Vagina (tissue), 2 donors: Measurements from ENCODE around the gene CHL1. TPM values are rescaled to one million over a fixed set of nuclear protein-coding genes. Genes with fewer than 3 reads are reported as not detected.

Experiments
- DNase-seq, 2 donors: peaks; one replicate each; pipeline ENCODE4 v3.0.0-alpha.2; 2017; ENCODE audit errors: extremely low spot score in 2 of 2
- H3K27ac ChIP-seq: fragments of 200-600 bp; sonication (generic); one replicate; pipeline ENCODE4 v1.5.1; 2019
- H3K27me3 ChIP-seq: fragments of 200-600 bp; sonication (generic); one replicate; pipeline ENCODE4 v1.5.1; 2019
- H3K36me3 ChIP-seq, 2 donors: fragments of 200-600 bp; sonication (generic); one replicate each; pipeline ENCODE4 v1.5.1; 2017 to 2019
- H3K4me1 ChIP-seq: fragments of 200-600 bp; sonication (generic); one replicate; pipeline ENCODE4 v1.5.1; 2019
- H3K4me3 ChIP-seq, 2 donors: fragments of 200-600 bp; sonication (generic); 1 replicate in 1 of 2; 2 replicates in 1 of 2; pipeline ENCODE4 v1.5.1; 2016 to 2019
- H3K9me3 ChIP-seq: fragments of 200-600 bp; sonication (generic); one replicate; pipeline ENCODE4 v1.5.1; 2019
- POLR2A ChIP-seq, 2 donors: fragments of 450-650 bp; IDR thresholded peaks; one replicate each; pipeline ENCODE4 v1.6.1; 2017; ENCODE audit warnings: antibody characterized with exemption in 2 of 2, mild to moderate bottlenecking in 2 of 2, moderate library complexity in 2 of 2
- POLR2AphosphoS5 ChIP-seq, 2 donors: sonication (generic); formaldehyde crosslinking; IDR thresholded peaks; one replicate each; pipeline ENCODE4 v1.9.0; 2017; ENCODE audit warnings: antibody characterized with exemption in 2 of 2, mild to moderate bottlenecking in 2 of 2, low read depth in 1 of 2; ENCODE audit not compliant: insufficient read depth in 1 of 2
- intact Hi-C: fragments of 100-400 bp; cut with DNase I; formaldehyde crosslinking; loops from one replicate; pipeline ENCODE4 v1.15.1; 2023
- total RNA-seq: library from RNA; depleted of rRNA; stranded (reverse); fragments of >200 nt; gene quantifications from one replicate; pipeline ENCODE4 v1.2.3, GENCODE V29; 2016
- TF ChIP-seq, protein P1 (sequence below), 3 experiments: fragments of 450-650 bp in 2 of 3; fragments of 200-600 bp in 1 of 3; sonication (generic) in 1 of 3; IDR thresholded peaks; one replicate each; pipeline ENCODE4 v1.5.1; 2017 to 2019; ENCODE audit warnings: antibody characterized with exemption in 3 of 3, mild to moderate bottlenecking in 2 of 3, moderate library complexity in 2 of 3

The CHL1 gene
- total RNA-seq, 1 donor from 2014 or later: 25.8 TPM

DNA sequence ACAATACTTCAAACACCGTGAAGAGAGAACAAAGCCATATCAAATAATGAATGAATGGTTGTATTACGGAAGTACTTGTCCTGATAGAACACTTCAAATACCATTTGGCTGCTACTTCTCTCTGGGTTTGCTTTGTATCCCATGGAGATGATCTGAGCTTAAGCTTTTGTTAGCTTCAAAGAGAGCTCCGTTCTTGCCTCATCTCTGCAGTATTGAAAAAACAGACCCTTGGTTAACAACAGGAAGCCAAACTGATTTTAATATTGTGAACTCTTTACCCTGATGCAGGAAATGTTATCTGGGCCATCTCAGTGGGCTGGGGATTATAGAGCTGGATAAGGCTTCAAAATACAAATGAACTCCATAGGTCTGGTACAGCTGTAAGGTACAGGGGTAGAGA is 101.0 kb downstream of the CHL1 start:
- H3K9me3 ChIP-seq: no peaks in the 10 kb centered on the region
- H3K27ac ChIP-seq: no peak overlapping the region
- DNase-seq: no peak
- no peaks in the 10 kb centered on the region for H3K36me3 ChIP-seq
- TF ChIP-seq, protein P1, sequence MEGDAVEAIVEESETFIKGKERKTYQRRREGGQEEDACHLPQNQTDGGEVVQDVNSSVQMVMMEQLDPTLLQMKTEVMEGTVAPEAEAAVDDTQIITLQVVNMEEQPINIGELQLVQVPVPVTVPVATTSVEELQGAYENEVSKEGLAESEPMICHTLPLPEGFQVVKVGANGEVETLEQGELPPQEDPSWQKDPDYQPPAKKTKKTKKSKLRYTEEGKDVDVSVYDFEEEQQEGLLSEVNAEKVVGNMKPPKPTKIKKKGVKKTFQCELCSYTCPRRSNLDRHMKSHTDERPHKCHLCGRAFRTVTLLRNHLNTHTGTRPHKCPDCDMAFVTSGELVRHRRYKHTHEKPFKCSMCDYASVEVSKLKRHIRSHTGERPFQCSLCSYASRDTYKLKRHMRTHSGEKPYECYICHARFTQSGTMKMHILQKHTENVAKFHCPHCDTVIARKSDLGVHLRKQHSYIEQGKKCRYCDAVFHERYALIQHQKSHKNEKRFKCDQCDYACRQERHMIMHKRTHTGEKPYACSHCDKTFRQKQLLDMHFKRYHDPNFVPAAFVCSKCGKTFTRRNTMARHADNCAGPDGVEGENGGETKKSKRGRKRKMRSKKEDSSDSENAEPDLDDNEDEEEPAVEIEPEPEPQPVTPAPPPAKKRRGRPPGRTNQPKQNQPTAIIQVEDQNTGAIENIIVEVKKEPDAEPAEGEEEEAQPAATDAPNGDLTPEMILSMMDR (IDR thresholded peaks at IDR 0.05): no peak
- TF ChIP-seq POLR2A (IDR thresholded peaks at IDR 0.05): no peak
- TF ChIP-seq POLR2AphosphoS5 (IDR thresholded peaks at IDR 0.05; ENCODE audit: insufficient read depth in 1 of 2, low read depth in 1 of 2): no peak
- H3K4me3 ChIP-seq: no peak overlapping the region
- H3K27me3 ChIP-seq: no peaks in the 10 kb centered on the region
- intact Hi-C loops: no loop called here
- no peaks in the 10 kb centered on the region for H3K4me1 ChIP-seq

DNA sequence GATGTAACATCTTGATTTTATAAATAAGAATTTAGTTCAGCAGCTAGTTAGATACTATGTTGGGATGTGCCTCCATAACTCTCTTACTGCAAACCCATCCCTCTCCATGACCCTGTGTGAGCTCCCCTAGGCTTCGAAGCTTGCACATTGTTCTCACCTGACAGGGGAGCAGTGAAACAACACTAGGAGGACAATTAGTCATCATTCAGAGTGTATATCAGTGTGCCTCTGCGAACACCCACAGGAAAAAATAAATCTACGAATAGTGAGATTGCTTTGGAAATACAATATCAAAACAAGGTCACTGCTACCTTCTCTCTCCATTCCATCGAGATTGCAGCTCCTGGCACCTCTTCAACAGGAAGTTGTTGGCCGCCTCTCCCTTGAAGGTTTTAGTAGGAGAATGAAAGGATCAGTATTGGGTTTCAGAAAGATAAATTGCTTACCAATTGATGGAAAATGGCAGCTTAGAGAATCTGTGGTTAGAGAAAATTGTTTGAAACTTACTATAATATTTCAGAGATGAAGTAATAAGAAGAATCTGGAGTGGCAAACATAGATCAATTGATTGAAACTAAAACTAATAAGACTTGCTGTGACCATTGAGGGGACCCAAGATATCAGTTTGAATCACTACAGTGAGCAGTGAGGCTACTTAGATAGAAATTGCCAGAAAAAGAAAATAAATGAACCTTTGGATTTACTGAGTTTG is 103.2 kb downstream of the CHL1 start:
- intact Hi-C loops: no loop called here
- Histone ChIP-seq H3K4me3 (no peak overlapping the region), H3K36me3 (no peaks in the 10 kb centered on the region), H3K9me3 (no peaks in the 10 kb centered on the region), H3K27me3 (no peaks in the 10 kb centered on the region), H3K27ac (no peak overlapping the region), H3K4me1 (no peaks in the 10 kb centered on the region)
- no peak for TF ChIP-seq POLR2A (IDR thresholded peaks at IDR 0.05)
- TF ChIP-seq, protein P1 (IDR thresholded peaks at IDR 0.05): no peak
- no peak for TF ChIP-seq POLR2AphosphoS5 (IDR thresholded peaks at IDR 0.05; ENCODE audit: insufficient read depth in 1 of 2, low read depth in 1 of 2)
- no peak for DNase-seq

DNA sequence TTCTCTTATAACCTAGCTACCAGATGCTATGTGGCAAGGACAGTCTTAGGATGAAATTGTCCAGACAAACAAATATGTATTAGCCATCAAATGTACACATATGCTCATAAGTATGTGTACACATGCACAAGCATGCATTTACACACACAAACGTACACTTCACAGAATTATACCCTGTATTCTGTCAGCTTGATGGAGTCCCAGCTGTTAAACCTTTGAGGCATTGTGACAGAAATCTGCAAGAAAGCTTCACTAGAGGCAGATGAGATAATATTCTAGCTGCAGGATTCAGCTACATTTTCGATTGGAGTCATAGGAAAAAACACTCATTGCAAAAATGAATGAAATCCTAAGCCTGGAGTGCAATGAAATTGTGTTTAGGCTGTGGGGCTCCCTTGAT is 110.6 kb downstream of the CHL1 start:
- no peak overlapping the region for H3K27ac ChIP-seq
- no peak overlapping the region for H3K4me3 ChIP-seq
- no peaks in the 10 kb centered on the region for H3K27me3 ChIP-seq
- H3K36me3 ChIP-seq: no peaks in the 10 kb centered on the region
- intact Hi-C loops: no loop called here
- TF ChIP-seq, protein P1 (IDR thresholded peaks at IDR 0.05): no peak
- TF ChIP-seq POLR2AphosphoS5 (IDR thresholded peaks at IDR 0.05; ENCODE audit: insufficient read depth in 1 of 2, low read depth in 1 of 2) (no peak), POLR2A (IDR thresholded peaks at IDR 0.05) (no peak)
- no peaks in the 10 kb centered on the region for H3K4me1 ChIP-seq
- no peak for DNase-seq
- H3K9me3 ChIP-seq: no peaks in the 10 kb centered on the region

DNA sequence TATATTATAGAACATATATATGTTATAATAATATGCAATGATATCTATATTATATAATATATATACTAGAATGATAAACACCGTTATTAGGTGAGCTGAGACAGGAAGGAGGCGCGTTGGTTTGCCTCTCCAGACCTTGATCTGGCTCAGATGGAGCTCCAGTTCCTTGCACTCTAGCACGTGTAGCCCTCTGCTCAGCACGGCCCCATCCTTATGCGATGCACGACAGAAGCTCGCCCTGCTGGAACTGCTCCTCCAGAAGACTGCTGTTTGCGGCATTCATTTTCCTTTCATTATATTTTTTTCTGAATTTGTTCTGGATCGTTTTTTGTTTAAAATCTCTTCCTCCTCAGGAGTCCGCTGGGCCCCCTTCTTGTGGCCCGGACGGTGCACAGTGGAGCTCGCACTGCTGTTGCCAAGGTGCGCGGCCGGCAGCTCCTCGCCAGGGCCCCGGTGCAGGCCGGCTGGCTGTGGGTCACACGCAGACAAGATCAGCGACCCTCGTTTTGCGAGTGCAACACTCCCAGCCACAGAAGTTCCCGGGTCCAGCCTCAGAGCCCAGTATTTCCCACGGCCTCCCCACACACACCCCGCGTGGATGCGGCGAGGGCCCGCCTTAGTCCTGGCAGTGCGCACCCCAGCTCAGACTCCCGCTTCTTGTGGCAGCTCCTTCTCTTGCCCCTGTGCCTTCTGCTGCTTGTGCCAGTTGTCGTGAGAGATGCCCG is 112.2 kb downstream of the CHL1 start:
- no peaks in the 10 kb centered on the region for H3K36me3 ChIP-seq
- H3K27me3 ChIP-seq: no peaks in the 10 kb centered on the region
- H3K4me3 ChIP-seq: peak overlapping the region in 1 of 2 donors; percentile 13
- TF ChIP-seq, protein P1 (IDR thresholded peaks at IDR 0.05): no peak
- no peak for TF ChIP-seq POLR2AphosphoS5 (IDR thresholded peaks at IDR 0.05; ENCODE audit: insufficient read depth in 1 of 2, low read depth in 1 of 2)
- no peak for TF ChIP-seq POLR2A (IDR thresholded peaks at IDR 0.05)
- intact Hi-C loops: no loop called here
- H3K4me1 ChIP-seq: no peaks in the 10 kb centered on the region
- no peak overlapping the region for H3K27ac ChIP-seq
- no peak for DNase-seq
- H3K9me3 ChIP-seq: no peaks in the 10 kb centered on the region
